Nephron progenitor cell (in vitro differentiated cells): Measurements from ENCODE around the gene RICTOR.

Experiments
- DNase-seq: peaks from one replicate; pipeline ENCODE4 v3.0.0; 2021
- H3K27ac Mint-ChIP-seq: 2 replicates; pipeline ENCODE4 v1.8.0; 2021; ENCODE audit warnings: mild to moderate bottlenecking, moderate library complexity, mixed read lengths
- H3K27me3 Mint-ChIP-seq: 2 replicates; pipeline ENCODE4 v1.8.0; 2021; ENCODE audit warnings: mild to moderate bottlenecking, low read depth, mixed read lengths; ENCODE audit not compliant: poor library complexity
- H3K36me3 Mint-ChIP-seq: 2 replicates; pipeline ENCODE4 v1.8.0; 2021; ENCODE audit warnings: low read depth, mixed read lengths
- H3K4me1 Mint-ChIP-seq: 2 replicates; pipeline ENCODE4 v1.8.0; 2021; ENCODE audit warnings: mixed read lengths
- H3K4me3 Mint-ChIP-seq: 2 replicates; pipeline ENCODE4 v1.8.0; 2021; ENCODE audit warnings: mild to moderate bottlenecking, moderate library complexity, mixed read lengths
- H3K9me3 Mint-ChIP-seq: 2 replicates; pipeline ENCODE4 v1.8.0; 2021; ENCODE audit warnings: mild to moderate bottlenecking, moderate library complexity, mixed read lengths
- TF ChIP-seq, protein P1 (sequence below): fragments of 200-600 bp; sonication (generic); IDR thresholded peaks from 2 replicates; pipeline ENCODE4 v1.5.0; 2021; ENCODE audit warnings: antibody characterized with exemption

Gene RICTOR

GRCh38 chr5:39102684-39103155 is 28.5 kb upstream of the RICTOR start:
- TF ChIP-seq, protein P1, sequence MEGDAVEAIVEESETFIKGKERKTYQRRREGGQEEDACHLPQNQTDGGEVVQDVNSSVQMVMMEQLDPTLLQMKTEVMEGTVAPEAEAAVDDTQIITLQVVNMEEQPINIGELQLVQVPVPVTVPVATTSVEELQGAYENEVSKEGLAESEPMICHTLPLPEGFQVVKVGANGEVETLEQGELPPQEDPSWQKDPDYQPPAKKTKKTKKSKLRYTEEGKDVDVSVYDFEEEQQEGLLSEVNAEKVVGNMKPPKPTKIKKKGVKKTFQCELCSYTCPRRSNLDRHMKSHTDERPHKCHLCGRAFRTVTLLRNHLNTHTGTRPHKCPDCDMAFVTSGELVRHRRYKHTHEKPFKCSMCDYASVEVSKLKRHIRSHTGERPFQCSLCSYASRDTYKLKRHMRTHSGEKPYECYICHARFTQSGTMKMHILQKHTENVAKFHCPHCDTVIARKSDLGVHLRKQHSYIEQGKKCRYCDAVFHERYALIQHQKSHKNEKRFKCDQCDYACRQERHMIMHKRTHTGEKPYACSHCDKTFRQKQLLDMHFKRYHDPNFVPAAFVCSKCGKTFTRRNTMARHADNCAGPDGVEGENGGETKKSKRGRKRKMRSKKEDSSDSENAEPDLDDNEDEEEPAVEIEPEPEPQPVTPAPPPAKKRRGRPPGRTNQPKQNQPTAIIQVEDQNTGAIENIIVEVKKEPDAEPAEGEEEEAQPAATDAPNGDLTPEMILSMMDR, result no peak
- peaks cover 8% of the 10 kb centered on the region for H3K27me3 Mint-ChIP-seq
- no peak overlapping the region for H3K4me3 Mint-ChIP-seq
- no peaks in the 10 kb centered on the region for H3K4me1 Mint-ChIP-seq
- H3K36me3 Mint-ChIP-seq, result no peaks in the 10 kb centered on the region
- H3K9me3 Mint-ChIP-seq, result no peaks in the 10 kb centered on the region
- DNase-seq, result no peak
- H3K27ac Mint-ChIP-seq, result no peak overlapping the region

DNA sequence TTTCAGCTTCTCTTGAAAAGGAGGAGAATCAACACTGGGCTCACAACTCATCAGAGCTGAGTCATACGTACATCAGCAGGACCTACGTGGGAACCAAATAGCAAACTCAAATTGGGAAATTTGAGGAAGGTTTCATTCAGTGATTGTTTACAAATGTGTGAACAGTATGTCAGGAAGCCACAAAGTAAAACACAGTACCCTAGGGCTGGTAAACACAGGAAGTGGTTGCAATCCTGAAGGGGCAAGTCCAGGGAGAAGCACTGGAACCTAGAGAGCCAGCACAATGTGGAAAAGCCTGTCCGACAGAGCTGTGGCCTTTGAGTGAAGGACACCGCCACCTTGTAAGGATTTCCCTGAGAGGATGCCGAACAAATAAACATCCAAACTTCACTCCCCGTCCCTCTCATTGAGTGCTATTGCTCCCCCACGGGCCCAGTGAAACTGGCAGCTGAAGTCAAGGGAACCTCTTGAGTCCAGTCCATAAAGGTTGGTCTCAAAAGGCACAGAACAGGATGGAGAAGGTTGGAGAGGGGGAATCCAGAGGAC is 26.7 kb upstream of the RICTOR start:
- Mint-ChIP-seq H3K36me3 (no peaks in the 10 kb centered on the region), H3K27me3 (peaks cover 8% of the 10 kb centered on the region), H3K4me1 (no peaks in the 10 kb centered on the region), H3K9me3 (no peaks in the 10 kb centered on the region), H3K27ac (no peak overlapping the region), H3K4me3 (no peak overlapping the region)
- no peak for DNase-seq
- TF ChIP-seq, protein P1, result no peak

GRCh38 chr5:39100301-39100850 is 26.2 kb upstream of the RICTOR start:
- Mint-ChIP-seq H3K36me3 (no peaks in the 10 kb centered on the region), H3K27ac (no peak overlapping the region), H3K9me3 (no peaks in the 10 kb centered on the region), H3K4me3 (no peak overlapping the region), H3K27me3 (peaks cover 8% of the 10 kb centered on the region), H3K4me1 (no peaks in the 10 kb centered on the region)
- TF ChIP-seq, protein P1, result no peak
- no peak for DNase-seq

GRCh38 chr5:39099831-39100230 is 25.6 kb upstream of the RICTOR start:
- Mint-ChIP-seq H3K27me3 (peaks cover 8% of the 10 kb centered on the region), H3K9me3 (no peaks in the 10 kb centered on the region), H3K4me3 (no peak overlapping the region), H3K27ac (no peak overlapping the region), H3K36me3 (no peaks in the 10 kb centered on the region), H3K4me1 (no peaks in the 10 kb centered on the region)
- DNase-seq, result no peak
- TF ChIP-seq, protein P1, result no peak

GRCh38 chr5:39093352-39093751 is 19.2 kb upstream of the RICTOR start:
- Mint-ChIP-seq H3K27ac (no peak overlapping the region), H3K4me1 (peaks cover 7% of the 10 kb centered on the region), H3K36me3 (no peaks in the 10 kb centered on the region), H3K4me3 (no peak overlapping the region), H3K9me3 (peaks cover 25% of the 10 kb centered on the region), H3K27me3 (no peaks in the 10 kb centered on the region)
- no peak for DNase-seq
- TF ChIP-seq, protein P1, result no peak
